ENCODE measurements around the gene SETD1B. TPM values are rescaled to one million over a fixed set of nuclear protein-coding genes. Genes with fewer than 3 reads are reported as not detected.
"Not testable (repeated sequence)": the region's sequence is repeated elsewhere in the genome, so short reads cannot be mapped to it uniquely, and the experiment has no call there.

SETD1B gene
- polyA plus RNA-seq, 3 donors: 5.7 to 11.1 (median 10.6) TPM

GRCh38 chr12:121829250-121829918 lies 25.6 kb downstream of the SETD1B start:
- no peak overlapping the region for H3K27ac ChIP-seq (ENCODE audit: low read depth, low read length)
- 84 to 88% (median 85%) methylated on average over 7 of the region's 7 CpGs for WGBS, 3 donors

GRCh38 chr12:121830134-121830533 lies 26.3 kb downstream of the SETD1B start:
- no peak overlapping the region for H3K27ac ChIP-seq (ENCODE audit: low read depth, low read length)
- WGBS, 3 donors: 88 to 92% (median 92%) methylated on average over 22 to 23 of the region's 23 CpGs

- H3K27ac ChIP-seq (ENCODE audit: low read depth, low read length): no peak overlapping the region
- WGBS, 3 donors: 90 to 91% (median 90%) methylated on average over 29 of the region's 29 CpGs
Measured at GRCh38 chr12:121830588-121831265, 26.9 kb downstream of the SETD1B start.

- 75 to 93% (median 83%) methylated on average over 19 of the region's 19 CpGs for WGBS, 3 donors
- H3K27ac ChIP-seq (ENCODE audit: low read depth, low read length): no peak overlapping the region
Measured at GRCh38 chr12:121831571-121832245, 27.9 kb downstream of the SETD1B start.

- WGBS, 3 donors: 72 to 80% (median 79%) methylated on average over 4 of the region's 4 CpGs
- no peak overlapping the region for H3K27ac ChIP-seq (ENCODE audit: low read depth, low read length)
Measured at GRCh38 chr12:121837680-121838079, 33.9 kb downstream of the SETD1B start.

GRCh38 chr12:121838126-121838525 lies 34.3 kb downstream of the SETD1B start:
- WGBS, 3 donors: 87 to 89% (median 88%) methylated on average over 5 of the region's 5 CpGs

GRCh38 chr12:121839106-121839992 lies 35.5 kb downstream of the SETD1B start:
- 11 to 13% (median 13%) methylated on average over 53 of the region's 53 CpGs for WGBS, 3 donors
- no peak overlapping the region for H3K27ac ChIP-seq (ENCODE audit: low read depth, low read length)

More at GRCh38 chr12:121838126-121838525, 34.3 kb downstream of the SETD1B start:
- no peak overlapping the region for H3K27ac ChIP-seq (ENCODE audit: low read depth, low read length)

GRCh38 chr12:121839993-121840761 lies 36.4 kb downstream of the SETD1B start:
- no peak overlapping the region for H3K27ac ChIP-seq (ENCODE audit: low read depth, low read length)
- 65 to 68% (median 67%) methylated on average over 24 of the region's 24 CpGs for WGBS, 3 donors

GRCh38 chr12:121843236-121843982 lies 39.6 kb downstream of the SETD1B start:
- 63 to 81% (median 70%) methylated on average over 13 of the region's 13 CpGs for WGBS, 3 donors
- no peak overlapping the region for H3K27ac ChIP-seq (ENCODE audit: low read depth, low read length)

- WGBS, 3 donors: 70 to 100% (median 82%) methylated on average over 1 of the region's 1 CpG
- H3K27ac ChIP-seq (ENCODE audit: low read depth, low read length): no peak overlapping the region
Measured at GRCh38 chr12:121845701-121846100, 41.9 kb downstream of the SETD1B start.

GRCh38 chr12:121849211-121849610 lies 45.4 kb downstream of the SETD1B start:
- 96 to 98% (median 96%) methylated on average over 6 of the region's 6 CpGs for WGBS, 3 donors
- no peak overlapping the region for H3K27ac ChIP-seq (ENCODE audit: low read depth, low read length)

GRCh38 chr12:121849665-121850064 lies 45.9 kb downstream of the SETD1B start:
- H3K27ac ChIP-seq (ENCODE audit: low read depth, low read length): no peak overlapping the region
- WGBS, 3 donors: 61 to 85% (median 66%) methylated on average over 13 of the region's 13 CpGs

GRCh38 chr12:121852392-121852791 lies 48.6 kb downstream of the SETD1B start:
- H3K27ac ChIP-seq (ENCODE audit: low read depth, low read length): not testable (repeated sequence)
- 60 to 79% (median 67%) methylated on average over 3 of the region's 3 CpGs for WGBS, 3 donors

- no peak overlapping the region for H3K27ac ChIP-seq (ENCODE audit: low read depth, low read length)
Measured at GRCh38 chr12:121857322-121858246, 53.8 kb downstream of the SETD1B start.

GRCh38 chr12:121858318-121858661 lies 54.5 kb downstream of the SETD1B start:
- no peak overlapping the region for H3K27ac ChIP-seq (ENCODE audit: low read depth, low read length)
- WGBS, 3 donors: 82 to 89% (median 89%) methylated on average over 10 of the region's 10 CpGs

More at GRCh38 chr12:121857322-121858246, 53.8 kb downstream of the SETD1B start:
- WGBS, 3 donors: 75 to 81% (median 77%) methylated on average over 11 of the region's 11 CpGs

Data from adipose tissue (tissue), 3 donors.